Muscle layer of duodenum (tissue), 2 donors: Measurements from ENCODE around the gene GRK5.

Experiments used
- H3K27ac ChIP-seq: one replicate; pipeline ENCODE4 v1.7.0; 2013; ENCODE audit warnings: mild to moderate bottlenecking, low read length
- H3K27me3 ChIP-seq: one replicate; pipeline ENCODE4 v1.7.0; 2013; ENCODE audit warnings: low read depth, mild to moderate bottlenecking, control low read depth, low read length
- H3K36me3 ChIP-seq, 2 donors: one replicate each; pipeline ENCODE4 v1.7.0; 2013; ENCODE audit warnings: low read length in 2 of 2, control low read depth in 1 of 2, mild to moderate bottlenecking in 1 of 2; ENCODE audit not compliant: insufficient read depth in 2 of 2, control insufficient read depth in 1 of 2
- H3K4me1 ChIP-seq, 2 donors: one replicate each; pipeline ENCODE4 v1.7.0; 2013; ENCODE audit warnings: low read length in 2 of 2, mild to moderate bottlenecking in 2 of 2, control low read depth in 1 of 2, moderate library complexity in 1 of 2; ENCODE audit not compliant: insufficient read depth in 2 of 2, control insufficient read depth in 1 of 2
- H3K4me3 ChIP-seq, 2 donors: one replicate each; pipeline ENCODE4 v1.7.0; 2013; ENCODE audit warnings: low read length in 2 of 2, low read depth in 1 of 2, mild to moderate bottlenecking in 1 of 2
- H3K9me3 ChIP-seq, 2 donors: one replicate each; pipeline ENCODE4 v1.7.0; 2013; ENCODE audit warnings: low read length in 2 of 2, control low read depth in 1 of 2, mild to moderate bottlenecking in 1 of 2; ENCODE audit not compliant: control insufficient read depth in 1 of 2
- donor health status: healthy.

GRK5 gene

GRCh38 chr10:119379466-119380071 is 172.2 kb downstream of the GRK5 start:
- H3K9me3 ChIP-seq, result no peaks in the 10 kb centered on the region
- no peaks in the 10 kb centered on the region for H3K27me3 ChIP-seq
- H3K4me3 ChIP-seq, result no peak overlapping the region
- peaks cover 9 to 14% of the 10 kb centered on the region in 2 donors for H3K36me3 ChIP-seq
- H3K4me1 ChIP-seq, result peaks cover 3 to 11% of the 10 kb centered on the region in 2 donors
- H3K27ac ChIP-seq, result no peak overlapping the region

DNA sequence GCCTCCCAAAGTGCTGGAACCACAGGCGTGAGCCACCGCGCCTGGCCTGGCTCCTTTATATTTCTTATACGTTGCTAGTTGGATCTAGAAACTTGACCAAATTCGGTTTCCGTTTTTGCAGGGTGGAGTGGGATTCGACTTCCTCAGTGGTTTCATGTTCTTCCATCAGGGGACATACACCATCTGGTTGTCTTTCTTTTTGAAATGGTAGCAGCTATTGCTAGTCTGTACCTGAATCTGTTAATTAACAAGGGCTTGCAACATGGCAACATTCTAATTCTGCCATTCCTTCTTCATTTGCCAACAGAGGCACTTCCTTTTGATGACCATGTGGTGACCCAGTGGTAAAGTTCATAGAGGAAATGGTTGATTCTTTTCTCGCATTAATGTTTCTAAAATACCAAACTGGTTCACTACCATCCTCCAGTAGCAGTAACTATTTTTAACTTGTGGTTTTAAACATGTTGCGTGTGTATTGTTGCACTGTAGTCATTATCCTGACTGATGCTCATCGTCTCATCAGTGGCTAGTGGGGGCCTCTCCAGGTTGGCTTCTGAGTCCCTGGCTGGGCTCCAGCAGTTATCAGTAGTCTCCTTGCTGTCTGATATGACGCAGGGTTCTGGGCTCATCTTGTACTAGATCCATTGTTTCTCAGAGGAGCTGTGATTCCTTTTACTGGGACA is 175.9 kb downstream of the GRK5 start:
- H3K4me3 ChIP-seq, result no peak overlapping the region
- peaks cover 0 to 3% of the 10 kb centered on the region in 2 donors for H3K4me1 ChIP-seq
- no peak overlapping the region for H3K27ac ChIP-seq
- no peaks in the 10 kb centered on the region for H3K27me3 ChIP-seq
- H3K36me3 ChIP-seq, result peaks cover 12 to 14% of the 10 kb centered on the region in 2 donors
- H3K9me3 ChIP-seq, result no peaks in the 10 kb centered on the region

- no peaks in the 10 kb centered on the region for H3K27me3 ChIP-seq
- H3K4me1 ChIP-seq, result no peaks in the 10 kb centered on the region
- no peak overlapping the region for H3K4me3 ChIP-seq
- H3K27ac ChIP-seq, result no peak overlapping the region
- H3K36me3 ChIP-seq, result peaks cover 12 to 14% of the 10 kb centered on the region in 2 donors
- no peaks in the 10 kb centered on the region for H3K9me3 ChIP-seq
Observed at GRCh38 chr10:119384127-119384526, 176.8 kb downstream of the GRK5 start.

GRCh38 chr10:119386666-119387065 is 179.3 kb downstream of the GRK5 start:
- H3K27ac ChIP-seq, result no peak overlapping the region
- H3K9me3 ChIP-seq, result no peaks in the 10 kb centered on the region
- H3K27me3 ChIP-seq, result no peaks in the 10 kb centered on the region
- H3K4me1 ChIP-seq, result peaks cover 0 to 7% of the 10 kb centered on the region in 2 donors
- no peak overlapping the region for H3K4me3 ChIP-seq
- peaks cover 4 to 12% of the 10 kb centered on the region in 2 donors for H3K36me3 ChIP-seq

GRCh38 chr10:119388849-119389345 is 181.5 kb downstream of the GRK5 start:
- H3K36me3 ChIP-seq, result peaks cover 0 to 4% of the 10 kb centered on the region in 2 donors
- no peaks in the 10 kb centered on the region for H3K27me3 ChIP-seq
- H3K27ac ChIP-seq, result no peak overlapping the region
- H3K9me3 ChIP-seq, result no peaks in the 10 kb centered on the region
- H3K4me1 ChIP-seq, result peaks cover 0 to 7% of the 10 kb centered on the region in 2 donors
- no peak overlapping the region for H3K4me3 ChIP-seq

DNA sequence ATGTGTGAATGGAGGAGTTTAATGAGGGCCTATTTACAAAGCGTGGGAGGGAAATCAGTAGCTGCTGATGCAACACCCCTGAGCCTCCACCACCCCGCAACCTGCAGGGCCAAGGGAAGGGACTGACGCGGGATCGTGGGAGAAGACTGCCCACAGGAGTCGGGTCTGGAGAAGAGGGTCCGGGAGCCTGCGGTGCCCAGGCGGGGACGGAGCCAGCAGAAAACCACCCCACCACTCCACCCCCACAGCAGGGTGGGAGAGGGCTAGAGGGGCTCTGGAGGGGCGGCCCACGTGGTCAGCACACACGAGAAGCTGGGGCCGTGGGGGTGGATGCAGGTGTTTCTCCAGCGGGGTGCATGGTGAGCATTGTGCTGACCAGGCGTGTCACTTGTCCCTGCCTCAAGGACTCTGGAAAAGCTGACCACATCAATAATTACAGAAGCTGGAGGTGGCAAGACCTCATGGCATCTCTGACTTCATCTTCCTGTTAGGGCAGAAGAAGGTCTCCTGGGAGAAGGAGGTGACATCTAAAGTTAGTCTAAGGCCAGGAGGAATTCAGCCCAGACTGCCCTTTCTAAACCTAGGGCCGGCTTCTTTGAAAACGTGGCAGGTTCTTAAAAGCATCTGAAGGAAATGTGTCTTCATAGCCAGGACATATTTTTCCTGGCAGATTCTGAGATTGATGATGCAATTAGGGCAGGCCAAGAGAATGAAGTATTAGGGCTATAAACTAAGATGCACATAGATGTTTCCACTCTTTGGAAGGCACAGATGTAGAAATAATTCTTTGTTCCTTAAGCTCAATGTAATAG is 184.3 kb downstream of the GRK5 start:
- Histone ChIP-seq H3K4me3 (no peak overlapping the region), H3K36me3 (peaks cover 0 to 5% of the 10 kb centered on the region in 2 donors), H3K27me3 (no peaks in the 10 kb centered on the region), H3K4me1 (peaks cover 7 to 12% of the 10 kb centered on the region in 2 donors), H3K9me3 (no peaks in the 10 kb centered on the region), H3K27ac (no peak overlapping the region)

DNA sequence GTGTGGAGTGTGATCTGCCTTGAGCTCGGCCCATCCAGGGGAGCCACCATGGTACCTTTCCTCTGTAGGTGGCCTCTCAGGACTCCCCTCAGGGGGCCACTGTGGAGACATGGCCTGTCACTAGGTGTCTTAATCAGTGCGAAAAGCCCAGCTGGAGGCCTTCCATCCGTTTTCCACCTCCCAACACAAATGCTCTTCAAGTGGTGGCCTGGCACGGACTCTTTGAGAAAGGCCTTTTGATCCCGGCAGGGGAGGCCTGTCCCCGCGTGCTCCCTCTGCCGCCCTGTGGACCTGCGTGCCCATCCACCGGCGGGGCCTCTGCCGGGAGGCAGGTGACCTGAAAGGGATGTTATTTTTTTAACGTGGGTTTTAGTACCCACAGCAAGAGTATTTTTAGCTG is 185.6 kb downstream of the GRK5 start:
- no peak overlapping the region for H3K27ac ChIP-seq
- peaks cover 3 to 9% of the 10 kb centered on the region in 2 donors for H3K36me3 ChIP-seq

DNA sequence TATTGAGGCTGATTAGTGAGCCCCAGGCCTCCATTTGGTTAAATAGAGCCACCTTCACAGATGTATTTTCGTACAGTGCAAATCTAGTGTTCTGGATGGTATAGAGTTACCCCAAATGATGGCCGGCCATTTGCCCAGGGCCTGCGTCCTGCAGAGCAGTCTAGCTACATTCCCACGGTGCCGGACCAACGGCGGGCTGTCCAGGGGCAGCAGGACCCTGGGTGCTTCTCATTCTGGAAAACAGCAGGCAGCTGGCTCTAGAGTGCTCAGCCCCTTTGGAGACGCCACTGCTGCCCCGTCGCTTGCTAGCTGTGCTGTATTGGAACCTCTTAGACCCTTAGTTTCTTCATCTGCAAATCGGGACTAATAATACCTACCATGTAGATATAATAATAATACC is 186.1 kb downstream of the GRK5 start:
- Histone ChIP-seq H3K9me3 (no peaks in the 10 kb centered on the region), H3K27me3 (no peaks in the 10 kb centered on the region), H3K27ac (no peak overlapping the region), H3K4me1 (peaks cover 7 to 12% of the 10 kb centered on the region in 2 donors), H3K36me3 (peaks cover 3 to 9% of the 10 kb centered on the region in 2 donors), H3K4me3 (no peak overlapping the region)

More for the DNA sequence above, 185.6 kb downstream of the GRK5 start:
- Histone ChIP-seq H3K4me3 (no peak overlapping the region), H3K9me3 (no peaks in the 10 kb centered on the region), H3K4me1 (peaks cover 7 to 12% of the 10 kb centered on the region in 2 donors), H3K27me3 (no peaks in the 10 kb centered on the region)

- Histone ChIP-seq H3K4me3 (no peak overlapping the region), H3K4me1 (peaks cover 7 to 12% of the 10 kb centered on the region in 2 donors), H3K36me3 (peaks cover 3 to 9% of the 10 kb centered on the region in 2 donors), H3K27ac (no peak overlapping the region), H3K9me3 (no peaks in the 10 kb centered on the region), H3K27me3 (no peaks in the 10 kb centered on the region)
Observed at GRCh38 chr10:119393845-119394244, 186.5 kb downstream of the GRK5 start.

- H3K4me3 ChIP-seq, result no peak overlapping the region
- H3K27me3 ChIP-seq, result no peaks in the 10 kb centered on the region
- H3K27ac ChIP-seq, result peak overlapping the region; percentile 63
- peaks cover 7 to 9% of the 10 kb centered on the region in 2 donors for H3K36me3 ChIP-seq
- H3K9me3 ChIP-seq, result no peaks in the 10 kb centered on the region
- peaks cover 7 to 12% of the 10 kb centered on the region in 2 donors for H3K4me1 ChIP-seq
Observed at GRCh38 chr10:119394657-119395279, 187.4 kb downstream of the GRK5 start.
